Stimulated activated CD4-positive, alpha-beta T cell treated with anti-CD3 and anti-CD28 coated beads, Interleukin-15, amount 100 ng/mL, for 1 hour (primary cell): ENCODE data around the gene TMED7.
A peak's percentile ranks its signal among the peaks of the same experiment; 100 is the strongest.
"Not testable (repeated sequence)": the region's sequence is repeated elsewhere in the genome, so short reads cannot be mapped to it uniquely, and the experiment has no call there.

Experiments used
- DNase-seq, 2 donors: peaks; one replicate each; pipeline ENCODE4 v3.0.0-alpha.2; 2020; ENCODE audit warnings: low read depth in 1 of 2, low spot score in 1 of 2

TMED7 gene

DNA sequence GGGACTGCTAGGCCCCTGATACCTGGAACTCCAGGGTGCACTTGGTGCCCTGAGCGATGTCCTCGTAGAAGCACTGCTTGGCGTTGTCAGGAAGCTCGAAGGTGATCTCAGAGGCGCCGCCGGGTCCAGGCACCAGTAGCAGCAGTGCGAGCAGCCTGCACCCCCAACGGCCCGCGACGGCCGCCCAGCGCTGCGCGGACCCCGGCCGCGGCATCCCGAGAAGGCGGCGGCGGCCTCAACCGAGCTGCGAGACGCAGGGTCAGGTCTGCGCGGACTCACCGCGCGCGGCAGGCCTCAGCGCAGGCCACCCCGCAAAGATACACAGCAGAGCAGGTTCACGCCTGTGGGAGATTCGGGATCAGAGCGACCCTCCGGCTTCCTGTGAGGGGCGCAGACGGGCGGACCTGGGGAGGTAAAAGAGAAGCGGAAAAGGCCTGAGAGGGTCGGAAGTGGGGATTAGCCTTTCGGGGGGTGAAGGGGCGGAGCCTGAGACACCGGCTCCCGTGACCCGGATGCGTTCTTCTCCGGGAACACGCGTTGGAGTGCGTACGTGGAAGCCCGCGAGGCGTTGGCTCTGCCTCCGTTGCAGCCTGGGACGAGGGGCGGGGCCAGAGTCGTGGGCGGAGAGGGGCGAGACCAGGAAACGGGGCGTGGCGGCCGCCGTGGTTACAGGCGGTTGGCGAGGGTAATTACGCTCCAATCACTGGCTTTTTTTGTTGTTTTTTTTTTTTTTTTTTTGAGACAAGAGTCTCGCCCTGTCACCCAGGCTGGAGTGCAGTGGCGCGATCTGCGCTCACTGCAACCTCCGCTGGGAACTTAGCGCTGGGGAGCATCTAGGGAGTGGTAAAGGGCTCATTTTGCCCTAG lies at the start of gene TMED7:
TMED7 (minus strand) TSS at position 458 of the 866 bp plus-strand sequence; CDS start at position 214, 244 bp downstream.
- DNase-seq: peak; percentile 99 to 100

DNA sequence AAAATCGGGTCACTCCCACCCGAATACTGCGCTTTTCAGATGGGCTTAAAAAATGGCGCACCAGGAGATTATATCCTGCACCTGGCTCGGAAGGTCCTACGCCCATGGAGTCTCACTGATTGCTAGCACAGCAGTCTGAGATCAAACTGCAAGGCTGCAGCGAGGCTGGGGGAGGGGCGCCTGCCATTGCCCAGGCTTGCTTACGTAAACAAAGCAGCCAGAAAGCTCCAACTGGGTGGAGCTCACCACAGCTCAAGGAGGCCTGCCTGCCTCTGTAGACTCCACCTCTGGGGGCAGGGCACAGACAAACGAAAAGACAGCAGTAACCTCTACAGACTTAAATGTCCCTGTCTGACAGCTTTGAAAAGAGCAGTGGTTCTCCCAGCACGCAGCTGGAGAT lies 48.9 kb upstream of the TMED7 start:
- DNase-seq: not testable (repeated sequence)

DNA sequence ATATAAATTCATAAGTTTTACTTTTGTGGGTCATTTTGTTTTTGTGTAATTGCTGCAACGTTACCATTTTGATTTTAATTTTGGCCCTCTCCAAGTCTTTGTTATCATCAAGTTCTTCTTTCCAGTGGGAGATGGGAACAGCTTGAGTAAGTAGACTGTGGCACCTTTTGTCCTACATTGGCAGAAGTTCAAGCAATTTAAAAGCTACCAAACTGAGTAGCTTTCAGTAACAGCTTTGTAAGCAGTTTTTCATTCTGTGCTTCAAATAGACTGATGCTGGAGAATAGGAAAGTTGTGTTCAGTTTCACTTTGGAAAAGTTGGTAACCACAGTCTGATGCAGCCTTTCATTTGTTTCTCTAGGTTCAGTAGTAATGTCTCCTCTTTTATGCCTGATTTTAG lies 47.8 kb upstream of the TMED7 start:
- DNase-seq: no peak

DNA sequence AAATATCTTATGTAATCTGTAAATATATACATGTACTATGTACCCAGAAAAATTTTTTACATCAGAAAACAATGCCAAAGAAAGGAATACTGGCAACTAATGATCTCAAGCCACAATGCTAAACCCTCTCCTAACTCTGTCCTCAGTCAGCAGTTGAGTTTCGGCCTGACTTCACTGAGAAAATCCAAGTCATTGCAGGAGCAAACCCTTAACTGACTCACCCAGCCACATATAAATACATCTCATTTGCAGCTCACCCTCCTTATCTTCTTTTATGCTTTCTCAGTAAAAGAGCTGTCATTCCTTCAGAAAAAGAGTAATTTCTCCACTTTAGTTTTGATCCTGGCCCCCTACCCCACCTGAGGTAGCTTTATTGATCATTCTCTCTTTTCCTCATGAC lies 46.1 kb upstream of the TMED7 start:
- no peak for DNase-seq

DNA sequence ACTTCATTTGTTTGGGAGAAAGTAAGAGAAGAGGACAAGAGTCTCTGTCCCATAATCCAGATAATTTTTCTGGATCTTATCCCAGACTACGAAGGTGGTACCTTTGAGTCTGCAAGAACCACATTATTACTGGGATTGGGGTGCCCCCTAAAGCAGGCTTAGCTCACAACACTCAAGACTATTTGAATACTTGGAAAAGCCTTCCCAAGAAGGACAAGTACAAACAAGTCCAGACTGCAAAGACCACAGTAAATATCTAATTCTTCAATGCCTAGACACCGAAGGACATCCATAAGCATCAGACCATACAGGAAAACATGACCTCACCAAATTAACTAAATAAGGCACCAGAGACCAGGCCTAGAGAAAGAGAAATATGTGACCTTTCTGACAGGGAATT lies 40.2 kb upstream of the TMED7 start:
- DNase-seq: no peak

DNA sequence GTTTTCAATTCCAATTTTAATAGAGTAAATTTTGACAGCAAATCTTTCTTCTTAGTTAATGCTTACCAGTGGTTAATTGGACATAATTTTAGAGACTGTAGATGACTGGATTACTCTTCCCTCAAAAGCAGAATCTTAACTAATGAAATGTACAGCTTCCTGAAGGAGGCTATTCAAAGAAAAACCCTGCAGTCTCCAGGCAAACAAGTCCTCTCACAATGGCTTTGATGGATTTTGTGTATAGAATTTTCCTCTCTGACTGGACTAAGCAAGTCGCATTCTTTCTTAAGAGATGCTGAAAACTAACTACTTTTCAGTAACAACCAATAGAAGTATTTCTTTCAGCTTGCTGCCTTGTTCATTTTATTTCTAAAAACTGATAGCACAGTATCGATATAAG lies 35.7 kb upstream of the TMED7 start:
- DNase-seq: no peak

DNA sequence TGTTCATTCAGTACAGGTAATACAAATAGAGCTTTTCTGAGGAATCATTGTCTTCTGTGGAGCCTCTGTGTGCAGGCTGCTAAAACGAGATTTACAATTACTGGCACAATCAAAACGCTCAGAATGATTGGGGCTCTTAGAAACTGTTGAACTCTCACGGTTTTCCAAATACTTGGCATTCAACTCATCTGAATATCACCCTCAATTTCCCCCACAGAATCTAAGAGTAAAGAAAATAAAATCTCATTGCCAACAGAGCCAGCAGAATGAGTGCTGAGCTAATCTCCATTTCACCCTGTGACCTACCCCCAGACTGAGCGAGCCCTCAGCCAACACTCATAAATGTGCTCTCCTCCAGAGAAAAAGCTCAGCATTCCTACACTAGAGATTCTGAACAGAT lies 35.3 kb upstream of the TMED7 start:
- no peak for DNase-seq

DNA sequence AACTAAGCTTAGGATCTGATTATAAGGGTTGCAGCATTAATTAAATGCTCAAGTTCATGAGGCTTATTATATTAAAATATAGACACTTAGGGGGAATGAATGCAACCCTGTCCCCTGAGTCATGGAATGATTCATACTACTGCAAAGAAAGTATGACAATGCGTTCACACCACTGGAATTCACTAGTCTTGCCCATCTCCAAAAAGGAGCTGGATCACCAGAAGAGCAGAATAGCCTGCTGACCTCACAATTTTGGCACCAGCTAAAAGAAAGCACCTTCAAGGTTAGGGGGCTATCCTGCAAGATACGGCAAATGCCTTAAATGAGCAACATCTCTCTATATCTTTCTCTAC lies 32.0 kb upstream of the TMED7 start:
- DNase-seq: no peak

DNA sequence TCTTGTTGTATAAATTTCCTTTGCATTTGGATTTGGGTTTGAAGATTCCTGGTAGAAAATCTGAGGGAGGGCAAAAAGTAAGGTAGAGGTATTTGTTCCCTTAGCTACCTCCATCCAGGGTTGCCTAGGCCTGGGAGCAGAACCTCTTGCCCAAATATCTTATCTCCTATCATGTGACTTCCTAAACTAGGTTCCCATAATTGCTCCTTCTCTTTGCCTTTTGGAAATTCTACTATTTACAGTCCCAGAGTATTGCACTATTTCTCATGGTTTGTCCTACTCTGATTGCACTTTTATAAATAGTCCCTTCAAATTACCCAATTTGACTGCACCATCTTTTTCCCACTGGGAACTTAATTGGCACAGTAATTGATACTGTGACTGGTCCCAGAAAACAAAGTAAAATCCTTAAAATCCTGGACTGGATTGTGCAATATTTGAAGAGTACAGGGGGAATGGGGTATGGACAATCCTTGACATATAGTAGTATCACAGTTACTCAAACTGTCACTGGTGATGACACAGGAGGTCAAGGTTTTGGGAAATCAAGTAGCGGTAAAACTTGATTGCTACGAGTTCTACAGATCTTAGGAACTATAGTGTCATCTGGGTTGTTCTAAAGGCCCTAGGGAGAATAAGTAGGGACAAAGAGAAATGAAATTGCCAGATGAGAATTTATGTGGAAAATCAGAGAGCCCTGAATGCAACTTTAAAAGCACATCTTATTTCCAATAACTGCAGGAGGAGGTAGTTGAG lies 31.5 kb upstream of the TMED7 start:
- no peak for DNase-seq

DNA sequence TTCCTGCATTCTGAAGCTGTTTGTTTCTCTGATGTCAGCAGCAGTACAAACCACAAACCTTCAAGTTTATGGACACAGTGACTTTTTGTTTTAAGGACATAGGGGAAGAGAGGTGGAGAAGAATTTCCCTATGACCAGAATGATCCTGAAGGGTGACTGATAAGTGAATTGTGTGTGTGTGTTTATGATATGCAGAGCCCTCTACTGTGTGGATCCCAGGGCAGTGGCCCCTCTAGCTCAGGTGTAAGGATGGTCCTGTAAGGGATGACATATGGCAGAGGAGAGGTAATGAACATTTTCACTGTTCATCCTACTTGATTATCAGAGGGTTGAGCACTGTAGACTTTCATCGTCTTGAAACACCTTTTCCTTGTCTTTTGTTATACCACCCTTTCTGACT lies 30.6 kb upstream of the TMED7 start:
- DNase-seq: no peak

DNA sequence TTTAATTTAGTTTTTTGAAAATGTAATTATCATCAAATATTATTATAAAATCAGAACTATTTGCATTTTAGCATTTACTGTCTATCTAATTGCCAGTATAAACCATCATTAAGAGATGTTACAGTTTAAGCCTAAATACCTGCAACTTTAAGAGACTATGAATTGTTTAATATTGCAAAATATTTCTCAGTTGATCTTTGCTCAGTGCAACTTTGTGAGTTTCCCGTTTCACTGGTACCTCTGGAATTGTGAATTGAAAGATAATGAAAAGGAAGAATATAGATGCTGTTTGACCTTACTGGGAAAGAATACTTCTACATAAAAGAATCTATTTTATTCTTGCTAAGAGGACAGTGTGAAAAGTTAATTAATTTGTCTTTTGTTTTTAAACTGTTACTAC lies 30.2 kb upstream of the TMED7 start:
- no peak for DNase-seq

DNA sequence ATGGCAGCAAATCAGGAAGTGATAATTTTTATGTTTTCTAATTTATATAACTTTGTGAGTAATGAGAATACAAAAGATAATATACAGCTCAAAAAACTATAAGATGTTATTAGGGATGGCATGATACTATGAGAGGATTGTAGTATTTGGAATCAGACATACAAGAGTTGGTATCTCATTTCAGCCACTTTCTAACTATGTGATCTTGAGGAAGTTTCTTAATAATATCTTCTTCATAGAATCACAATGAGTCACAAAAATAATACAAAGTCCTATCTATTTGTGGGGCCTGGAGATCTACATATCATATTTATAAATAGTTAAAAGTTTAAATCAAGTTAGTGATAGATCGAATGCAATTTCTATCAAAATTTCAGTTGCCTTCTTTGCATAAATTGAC lies 23.7 kb upstream of the TMED7 start:
- no peak for DNase-seq

DNA sequence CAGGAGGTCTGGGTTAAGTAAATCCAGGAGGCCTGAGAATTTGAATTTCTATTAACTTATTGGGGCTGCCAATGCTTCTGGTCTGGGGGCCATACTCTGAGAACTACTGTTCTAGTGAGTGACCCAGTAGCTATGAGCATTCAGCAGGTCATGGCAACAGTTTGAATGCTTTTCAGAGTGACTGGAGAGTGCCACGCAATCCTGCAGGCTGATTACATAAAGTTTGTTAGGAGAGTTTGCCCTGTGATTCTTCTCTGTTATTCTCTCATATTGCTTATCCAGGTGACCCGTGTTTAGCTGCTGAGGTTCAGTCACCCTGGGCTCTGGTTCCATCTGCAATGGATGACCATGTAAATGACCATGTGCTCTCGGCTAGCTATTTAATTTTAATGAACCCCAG lies 22.2 kb upstream of the TMED7 start:
- DNase-seq: no peak

DNA sequence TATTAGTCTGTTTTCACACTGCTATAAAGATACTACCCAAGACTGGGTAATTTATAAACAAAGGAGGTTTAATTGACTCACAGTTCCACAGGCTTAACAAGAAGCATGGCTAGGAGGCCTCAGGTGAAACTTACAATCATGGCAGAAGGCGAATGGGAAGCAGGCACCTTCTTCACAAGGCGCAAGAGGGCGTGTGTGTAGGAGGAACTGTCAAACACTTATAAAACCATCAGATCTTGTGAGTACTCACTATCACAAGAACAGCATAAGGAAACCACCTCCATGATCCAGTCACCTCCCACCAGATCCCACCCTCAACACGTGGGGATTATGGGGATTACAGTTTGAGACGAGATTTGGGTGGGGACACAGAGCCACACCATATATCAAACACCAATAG lies 19.6 kb upstream of the TMED7 start:
- DNase-seq: not testable (repeated sequence)

DNA sequence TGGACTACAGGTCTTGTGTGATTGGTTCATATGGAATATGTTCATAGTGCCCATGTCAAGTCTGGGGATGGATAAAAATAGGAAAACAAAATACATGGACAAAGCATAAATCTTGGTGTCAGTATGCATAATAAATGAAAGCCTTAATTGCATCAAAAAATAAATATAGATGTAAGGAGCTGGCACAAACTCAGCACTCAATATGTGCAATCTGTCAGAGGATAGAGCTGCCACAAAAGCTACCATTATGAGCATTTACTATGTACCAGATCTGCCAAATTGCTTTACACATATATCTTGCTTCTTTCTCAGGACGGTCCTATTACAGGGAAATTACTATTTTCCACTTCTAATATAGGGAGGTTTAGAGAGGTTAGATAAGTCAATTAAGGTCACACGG lies 18.2 kb upstream of the TMED7 start:
- no peak for DNase-seq

DNA sequence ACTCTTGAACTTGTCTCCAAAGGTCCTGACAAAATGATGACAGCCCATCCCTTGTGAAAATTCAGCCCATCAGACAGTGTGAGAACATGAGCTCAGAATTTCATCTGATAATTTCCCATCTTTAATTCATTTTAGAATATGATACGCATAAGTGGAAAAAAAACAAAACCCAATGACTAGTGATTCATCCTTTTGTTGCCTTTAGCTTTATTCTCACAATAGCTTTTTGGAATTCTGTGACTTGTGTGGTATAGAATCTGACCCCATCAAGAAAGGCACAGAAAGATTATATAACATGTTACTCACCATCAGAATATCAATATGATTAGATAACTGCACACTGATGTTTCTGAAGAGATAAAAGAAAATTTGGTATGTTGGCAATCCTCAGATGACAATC lies 16.1 kb upstream of the TMED7 start:
- DNase-seq: no peak

DNA sequence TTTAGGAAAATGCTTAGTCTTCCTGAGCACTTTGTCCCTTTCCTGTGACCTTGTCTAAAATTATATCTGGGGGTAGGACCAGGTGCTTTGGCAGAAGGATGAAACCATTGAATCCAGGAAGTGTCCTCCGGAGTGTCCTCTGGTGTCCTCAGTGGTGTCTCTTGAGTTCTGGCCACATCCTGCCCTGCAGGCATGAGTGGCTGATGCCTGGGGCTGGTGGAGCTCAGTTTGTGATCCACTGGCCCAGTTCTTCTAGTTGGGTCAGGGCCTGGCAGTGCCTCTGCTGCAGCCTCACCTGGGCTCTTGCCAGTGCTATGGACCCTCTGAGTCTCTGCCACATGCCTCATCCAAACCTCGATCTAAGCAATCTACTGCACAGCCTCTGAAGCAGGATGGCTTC lies 14.4 kb upstream of the TMED7 start:
- DNase-seq: no peak

DNA sequence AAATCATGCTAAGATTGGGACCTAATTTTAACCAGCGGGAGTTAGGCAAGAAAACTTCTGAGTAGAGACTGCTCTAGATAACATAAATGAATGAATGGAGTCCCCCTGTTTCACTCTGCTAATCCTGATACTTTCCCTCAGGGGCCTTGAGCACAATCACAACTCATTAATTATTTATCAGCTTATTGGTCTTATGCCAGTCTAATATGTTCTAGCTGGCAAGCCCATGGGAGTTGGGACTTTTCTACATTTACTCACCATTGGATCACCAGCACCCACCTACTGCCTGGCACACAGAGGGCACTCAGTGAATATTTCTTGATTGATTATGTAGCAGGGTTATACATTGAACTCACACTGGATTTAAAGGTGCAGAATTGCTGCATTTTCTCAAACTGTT lies 13.5 kb upstream of the TMED7 start:
- no peak for DNase-seq

DNA sequence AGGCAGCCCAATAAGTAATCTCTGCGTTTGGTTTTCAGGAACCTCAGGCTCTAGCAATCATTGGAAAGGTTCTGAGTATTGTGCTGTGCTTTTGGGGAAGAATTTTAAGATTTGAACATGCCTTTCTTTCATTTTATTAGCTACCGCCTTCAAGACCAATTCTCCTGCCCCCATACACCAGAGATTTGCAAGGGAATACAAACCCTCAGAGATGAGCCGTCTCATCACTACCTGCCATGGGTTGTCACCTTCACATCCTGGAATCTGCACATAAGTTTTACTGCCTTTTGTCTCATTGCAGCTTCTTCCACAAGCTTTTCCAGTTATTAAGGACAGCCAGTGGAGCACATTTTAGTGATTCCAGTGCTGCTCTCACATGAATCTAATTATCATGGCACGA lies 11.7 kb upstream of the TMED7 start:
- no peak for DNase-seq

DNA sequence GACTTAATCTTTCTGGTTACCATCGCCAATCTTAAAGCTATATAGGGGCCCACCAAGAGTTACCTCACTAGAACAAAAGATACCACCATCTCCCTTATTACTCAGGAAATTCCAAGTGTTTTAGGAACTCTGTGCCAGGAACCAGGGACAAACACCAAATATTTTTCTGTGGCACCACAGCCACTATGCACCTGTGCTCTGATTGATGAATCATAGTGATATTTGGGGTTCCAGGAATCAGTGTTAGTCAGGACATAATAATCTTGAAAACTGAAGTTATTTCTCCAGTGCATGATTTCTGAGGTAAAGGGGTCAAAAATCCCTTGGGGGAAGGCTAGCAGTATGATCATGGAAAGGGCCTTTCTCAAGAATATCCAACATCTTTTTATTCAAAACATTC lies 10.2 kb upstream of the TMED7 start:
- no peak for DNase-seq

DNA sequence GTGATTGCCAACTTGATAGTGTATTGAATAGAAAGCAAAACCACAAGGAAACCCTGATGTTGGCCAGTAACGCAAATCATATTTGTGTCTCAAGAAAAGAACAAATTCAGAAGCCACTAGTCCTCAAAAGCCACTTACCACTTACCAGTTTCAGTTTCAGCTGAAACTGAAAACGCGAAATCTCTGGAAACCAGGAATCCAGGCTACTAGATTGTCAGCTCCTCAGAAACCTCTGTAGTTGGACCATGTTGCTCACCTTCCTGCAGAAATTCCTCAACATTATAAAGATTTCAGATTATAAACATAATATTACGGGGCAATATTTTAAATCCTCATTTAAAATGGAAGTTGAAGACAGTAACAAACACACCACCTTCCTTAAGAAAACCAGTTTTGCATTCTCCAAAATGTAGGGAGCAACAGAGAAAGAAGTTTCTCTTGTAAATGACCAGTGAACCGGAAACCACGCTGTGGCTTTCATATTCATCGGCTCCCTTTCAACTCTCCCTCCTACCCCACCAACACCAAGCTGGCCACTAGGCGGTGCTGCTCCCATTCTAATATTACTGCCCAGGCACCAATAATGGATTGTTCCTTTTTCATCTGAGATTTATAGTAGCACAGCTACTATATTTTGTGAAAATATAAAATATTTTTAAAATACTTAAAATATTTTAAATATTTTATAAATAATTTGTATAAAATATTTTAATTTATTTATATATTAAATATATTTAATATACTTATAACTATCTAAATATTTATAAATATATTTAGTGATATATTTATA lies 8.7 kb upstream of the TMED7 start:
- DNase-seq: peak; percentile 51 to 69

DNA sequence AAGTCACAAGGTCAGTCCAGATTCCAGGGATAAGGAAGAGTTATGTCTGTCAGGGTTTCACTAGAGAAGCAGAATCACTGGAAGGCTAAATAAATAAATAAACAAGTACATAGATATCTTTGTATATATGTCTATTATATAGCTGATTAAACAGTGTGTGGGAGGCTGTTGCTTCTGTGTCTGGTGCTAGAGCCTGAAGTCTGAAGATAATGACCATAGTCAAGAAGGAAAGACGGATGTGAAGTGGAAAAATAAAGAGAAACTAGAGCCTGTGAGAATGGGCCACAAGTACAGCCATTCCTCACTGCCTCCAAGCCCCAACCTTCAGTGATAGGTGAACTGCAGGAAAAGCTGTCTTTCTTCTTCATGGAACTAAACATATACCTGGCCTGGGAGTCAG lies 4.1 kb upstream of the TMED7 start:
- no peak for DNase-seq
